ENCODE data around the gene STYK1.

STYK1 gene

GRCh38 chr12:10715491-10715890 is 41.6 kb upstream of the STYK1 start:
- peaks cover 14% of the 10 kb centered on the region for H3K36me3 ChIP-seq (ENCODE audit: control insufficient read depth, insufficient read depth, low read length)
- H3K27ac ChIP-seq (ENCODE audit: low read depth, low read length) = peak overlapping the region; percentile 65
- no peak overlapping the region for H3K4me3 ChIP-seq (ENCODE audit: low read length)
- H3K4me1 ChIP-seq (ENCODE audit: control insufficient read depth, insufficient read depth, low read length) = peaks cover 24% of the 10 kb centered on the region
- no peaks in the 10 kb centered on the region for H3K27me3 ChIP-seq (ENCODE audit: control insufficient read depth, insufficient read depth, low read length)
- no peak overlapping the region for H3K9ac ChIP-seq (ENCODE audit: low read length)

- no peaks in the 10 kb centered on the region for H3K27me3 ChIP-seq (ENCODE audit: control insufficient read depth, insufficient read depth, low read length)
- no peak overlapping the region for H3K27ac ChIP-seq (ENCODE audit: low read depth, low read length)
- H3K9ac ChIP-seq (ENCODE audit: low read length) = no peak overlapping the region
- H3K36me3 ChIP-seq (ENCODE audit: control insufficient read depth, insufficient read depth, low read length) = peaks cover 29% of the 10 kb centered on the region
- no peaks in the 10 kb centered on the region for H3K4me1 ChIP-seq (ENCODE audit: control insufficient read depth, insufficient read depth, low read length)
- H3K4me3 ChIP-seq (ENCODE audit: low read length) = no peak overlapping the region
Observed at GRCh38 chr12:10709808-10710207, 36.0 kb upstream of the STYK1 start.

DNA sequence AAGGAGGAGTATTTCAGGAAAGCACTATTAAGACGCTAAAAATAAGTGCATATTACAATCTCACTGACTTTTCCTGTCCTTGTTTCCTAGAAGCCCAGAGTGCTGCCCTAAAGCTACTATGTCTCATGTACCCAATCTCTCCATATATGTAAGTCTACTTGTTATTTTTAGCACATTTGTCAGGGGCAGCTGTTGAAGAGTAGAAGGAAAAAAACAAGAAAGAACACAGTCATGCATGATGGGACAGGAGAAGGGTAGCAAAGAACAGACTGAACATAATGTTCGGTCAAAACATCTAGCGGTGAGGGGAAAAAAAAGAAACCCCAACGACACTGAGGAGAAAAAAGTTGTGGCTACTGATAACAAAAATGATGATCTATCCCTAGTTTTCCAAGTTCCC is 35.0 kb upstream of the STYK1 start:
- Histone ChIP-seq H3K4me3 (ENCODE audit: low read length) (no peak overlapping the region), H3K4me1 (ENCODE audit: control insufficient read depth, insufficient read depth, low read length) (no peaks in the 10 kb centered on the region), H3K27ac (ENCODE audit: low read depth, low read length) (no peak overlapping the region), H3K27me3 (ENCODE audit: control insufficient read depth, insufficient read depth, low read length) (no peaks in the 10 kb centered on the region), H3K9ac (ENCODE audit: low read length) (no peak overlapping the region), H3K36me3 (ENCODE audit: control insufficient read depth, insufficient read depth, low read length) (peaks cover 29% of the 10 kb centered on the region)

- H3K4me3 ChIP-seq (ENCODE audit: low read length) = no peak overlapping the region
- H3K27ac ChIP-seq (ENCODE audit: low read depth, low read length) = peak overlapping the region; percentile 2
- H3K27me3 ChIP-seq (ENCODE audit: control insufficient read depth, insufficient read depth, low read length) = no peaks in the 10 kb centered on the region
- H3K36me3 ChIP-seq (ENCODE audit: control insufficient read depth, insufficient read depth, low read length) = peaks cover 27% of the 10 kb centered on the region
- no peaks in the 10 kb centered on the region for H3K4me1 ChIP-seq (ENCODE audit: control insufficient read depth, insufficient read depth, low read length)
- H3K9ac ChIP-seq (ENCODE audit: low read length) = no peak overlapping the region
Observed at GRCh38 chr12:10705655-10706054, 31.8 kb upstream of the STYK1 start.

GRCh38 chr12:10701843-10702242 is 28.0 kb upstream of the STYK1 start:
- H3K27ac ChIP-seq (ENCODE audit: low read depth, low read length) = no peak overlapping the region

GRCh38 chr12:10701131-10701681 is 27.4 kb upstream of the STYK1 start:
- H3K27ac ChIP-seq (ENCODE audit: low read depth, low read length) = no peak overlapping the region
- H3K27me3 ChIP-seq (ENCODE audit: control insufficient read depth, insufficient read depth, low read length) = no peaks in the 10 kb centered on the region
- no peak overlapping the region for H3K4me3 ChIP-seq (ENCODE audit: low read length)
- H3K36me3 ChIP-seq (ENCODE audit: control insufficient read depth, insufficient read depth, low read length) = peaks cover 17% of the 10 kb centered on the region
- no peak overlapping the region for H3K9ac ChIP-seq (ENCODE audit: low read length)
- H3K4me1 ChIP-seq (ENCODE audit: control insufficient read depth, insufficient read depth, low read length) = no peaks in the 10 kb centered on the region

More at GRCh38 chr12:10701843-10702242, 28.0 kb upstream of the STYK1 start:
- H3K4me1 ChIP-seq (ENCODE audit: control insufficient read depth, insufficient read depth, low read length) = no peaks in the 10 kb centered on the region
- H3K9ac ChIP-seq (ENCODE audit: low read length) = no peak overlapping the region
- no peaks in the 10 kb centered on the region for H3K27me3 ChIP-seq (ENCODE audit: control insufficient read depth, insufficient read depth, low read length)
- H3K4me3 ChIP-seq (ENCODE audit: low read length) = no peak overlapping the region
- H3K36me3 ChIP-seq (ENCODE audit: control insufficient read depth, insufficient read depth, low read length) = peaks cover 18% of the 10 kb centered on the region

- H3K9ac ChIP-seq (ENCODE audit: low read length) = no peak overlapping the region
- H3K27me3 ChIP-seq (ENCODE audit: control insufficient read depth, insufficient read depth, low read length) = no peaks in the 10 kb centered on the region
- H3K36me3 ChIP-seq (ENCODE audit: control insufficient read depth, insufficient read depth, low read length) = peaks cover 20% of the 10 kb centered on the region
- no peak overlapping the region for H3K27ac ChIP-seq (ENCODE audit: low read depth, low read length)
- no peak overlapping the region for H3K4me3 ChIP-seq (ENCODE audit: low read length)
- no peaks in the 10 kb centered on the region for H3K4me1 ChIP-seq (ENCODE audit: control insufficient read depth, insufficient read depth, low read length)
Observed at GRCh38 chr12:10700581-10700980, 26.7 kb upstream of the STYK1 start.

GRCh38 chr12:10697862-10698261 is 24.0 kb upstream of the STYK1 start:
- H3K36me3 ChIP-seq (ENCODE audit: control insufficient read depth, insufficient read depth, low read length) = peaks cover 20% of the 10 kb centered on the region
- H3K4me1 ChIP-seq (ENCODE audit: control insufficient read depth, insufficient read depth, low read length) = no peaks in the 10 kb centered on the region
- no peaks in the 10 kb centered on the region for H3K27me3 ChIP-seq (ENCODE audit: control insufficient read depth, insufficient read depth, low read length)
- no peak overlapping the region for H3K9ac ChIP-seq (ENCODE audit: low read length)
- H3K4me3 ChIP-seq (ENCODE audit: low read length) = no peak overlapping the region
- H3K27ac ChIP-seq (ENCODE audit: low read depth, low read length) = no peak overlapping the region

DNA sequence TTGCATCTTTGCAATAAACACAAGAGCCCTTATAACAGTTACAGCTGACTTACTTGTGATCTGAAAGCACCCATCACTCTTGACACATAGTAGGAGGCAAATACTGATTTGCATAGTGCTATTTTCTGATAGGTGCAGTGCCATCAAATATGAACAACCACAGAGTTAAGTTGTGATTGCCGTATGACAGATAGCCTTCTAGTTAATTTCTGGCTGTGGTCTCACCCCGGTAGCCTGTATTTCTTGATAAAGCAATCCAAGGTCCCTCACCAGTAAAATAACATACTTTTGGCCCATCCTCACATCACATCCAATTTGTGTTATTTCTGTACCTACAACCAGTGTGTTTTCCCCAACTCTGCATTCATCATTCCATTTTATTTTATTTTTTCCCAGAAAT is 23.3 kb upstream of the STYK1 start:
- Histone ChIP-seq H3K9ac (ENCODE audit: low read length) (no peak overlapping the region), H3K36me3 (ENCODE audit: control insufficient read depth, insufficient read depth, low read length) (peaks cover 20% of the 10 kb centered on the region), H3K27ac (ENCODE audit: low read depth, low read length) (no peak overlapping the region), H3K4me1 (ENCODE audit: control insufficient read depth, insufficient read depth, low read length) (no peaks in the 10 kb centered on the region), H3K4me3 (ENCODE audit: low read length) (no peak overlapping the region), H3K27me3 (ENCODE audit: control insufficient read depth, insufficient read depth, low read length) (no peaks in the 10 kb centered on the region)

DNA sequence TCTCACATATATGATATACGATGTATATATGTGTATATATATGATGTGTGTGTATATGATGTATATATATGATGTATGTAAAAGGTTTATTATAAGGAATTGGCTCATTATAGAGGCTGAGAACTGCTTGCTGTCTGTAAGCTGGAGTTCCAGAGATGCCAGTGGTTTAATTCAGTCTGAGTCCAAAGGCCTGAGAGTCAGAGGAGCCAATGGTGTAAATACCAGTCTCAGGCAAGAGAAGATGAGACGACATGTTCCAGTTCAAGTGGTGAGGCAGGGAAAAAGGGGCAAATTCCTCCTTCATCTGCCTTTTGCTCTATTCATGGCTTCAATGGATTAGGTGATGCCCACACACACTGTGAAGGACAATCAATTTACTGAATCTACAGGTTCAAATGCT is 17.1 kb upstream of the STYK1 start:
- no peak overlapping the region for H3K4me3 ChIP-seq (ENCODE audit: low read length)
- H3K27me3 ChIP-seq (ENCODE audit: control insufficient read depth, insufficient read depth, low read length) = no peaks in the 10 kb centered on the region
- no peak overlapping the region for H3K9ac ChIP-seq (ENCODE audit: low read length)
- H3K36me3 ChIP-seq (ENCODE audit: control insufficient read depth, insufficient read depth, low read length) = peaks cover 3% of the 10 kb centered on the region
- no peak overlapping the region for H3K27ac ChIP-seq (ENCODE audit: low read depth, low read length)
- no peaks in the 10 kb centered on the region for H3K4me1 ChIP-seq (ENCODE audit: control insufficient read depth, insufficient read depth, low read length)

DNA sequence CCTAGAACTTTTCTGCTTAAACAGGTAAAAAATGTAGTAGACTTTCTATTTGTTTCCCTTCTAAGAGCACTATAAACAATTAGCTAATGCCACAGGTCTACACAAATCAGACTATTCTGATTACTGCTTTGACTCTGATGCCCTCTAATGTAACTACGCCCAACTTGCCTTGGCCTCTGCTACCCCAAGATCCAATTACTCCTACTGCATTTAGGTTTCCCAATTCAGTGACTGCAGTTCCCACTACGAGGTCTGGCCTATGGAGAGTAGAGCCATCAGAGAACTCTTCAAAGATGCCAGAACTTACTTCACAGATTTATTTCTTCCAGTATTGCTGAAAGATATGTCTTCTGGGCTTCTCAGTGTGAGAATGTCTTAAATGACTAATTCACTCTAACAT is 15.3 kb upstream of the STYK1 start:
- H3K27ac ChIP-seq (ENCODE audit: low read depth, low read length) = no peak overlapping the region
- H3K4me1 ChIP-seq (ENCODE audit: control insufficient read depth, insufficient read depth, low read length) = no peaks in the 10 kb centered on the region
- H3K36me3 ChIP-seq (ENCODE audit: control insufficient read depth, insufficient read depth, low read length) = no peaks in the 10 kb centered on the region
- H3K9ac ChIP-seq (ENCODE audit: low read length) = no peak overlapping the region
- no peak overlapping the region for H3K4me3 ChIP-seq (ENCODE audit: low read length)
- no peaks in the 10 kb centered on the region for H3K27me3 ChIP-seq (ENCODE audit: control insufficient read depth, insufficient read depth, low read length)

- no peaks in the 10 kb centered on the region for H3K4me1 ChIP-seq (ENCODE audit: control insufficient read depth, insufficient read depth, low read length)
- no peak overlapping the region for H3K27ac ChIP-seq (ENCODE audit: low read depth, low read length)
- no peaks in the 10 kb centered on the region for H3K36me3 ChIP-seq (ENCODE audit: control insufficient read depth, insufficient read depth, low read length)
- no peak overlapping the region for H3K4me3 ChIP-seq (ENCODE audit: low read length)
- H3K9ac ChIP-seq (ENCODE audit: low read length) = no peak overlapping the region
- H3K27me3 ChIP-seq (ENCODE audit: control insufficient read depth, insufficient read depth, low read length) = no peaks in the 10 kb centered on the region
Observed at GRCh38 chr12:10688042-10688441, 14.2 kb upstream of the STYK1 start.

DNA sequence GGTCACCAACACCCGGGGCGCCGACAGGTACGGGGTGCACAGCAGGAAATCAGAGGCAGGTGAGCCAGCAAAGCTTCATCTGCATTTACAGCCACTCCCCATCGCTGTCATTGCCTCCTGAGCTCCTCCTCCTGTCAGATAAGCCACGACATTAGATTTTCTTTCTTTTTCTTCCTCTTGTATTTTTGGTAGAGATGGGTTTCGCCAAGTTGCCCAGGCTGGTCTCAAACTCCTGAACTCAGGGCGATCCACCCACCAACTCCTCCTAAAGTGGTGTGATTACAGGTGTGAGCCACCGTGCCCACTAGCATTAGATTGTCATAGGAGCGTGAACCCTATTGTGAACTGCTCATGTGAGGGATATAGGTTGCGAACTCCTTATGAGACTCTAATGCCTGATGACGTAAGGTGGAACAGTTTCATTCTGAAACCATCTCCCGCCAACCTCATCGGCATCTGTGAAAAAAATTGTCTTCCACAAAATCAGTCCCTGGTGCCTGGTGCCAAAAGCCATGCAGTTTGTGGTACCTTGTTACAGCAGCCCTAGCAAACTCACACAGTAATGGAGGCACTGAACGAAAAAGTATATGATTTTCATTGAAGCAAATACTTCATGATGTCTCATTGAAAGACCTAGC is 1.5 kb downstream of the STYK1 start:
- peak overlapping the region; percentile 23 for H3K4me3 ChIP-seq (ENCODE audit: low read length)
- H3K27ac ChIP-seq (ENCODE audit: low read depth, low read length) = no peak overlapping the region
- H3K36me3 ChIP-seq (ENCODE audit: control insufficient read depth, insufficient read depth, low read length) = no peaks in the 10 kb centered on the region
- no peaks in the 10 kb centered on the region for H3K4me1 ChIP-seq (ENCODE audit: control insufficient read depth, insufficient read depth, low read length)
- H3K9ac ChIP-seq (ENCODE audit: low read length) = no peak overlapping the region
- no peaks in the 10 kb centered on the region for H3K27me3 ChIP-seq (ENCODE audit: control insufficient read depth, insufficient read depth, low read length)

All from rectal smooth muscle tissue (tissue), 1 donor.